ENCODE results near the gene FUBP3. TPM values are rescaled to one million over a fixed set of nuclear protein-coding genes. Genes with fewer than 3 reads are reported as not detected.
A peak's percentile ranks its signal among the peaks of the same experiment; 100 is the strongest.
"Not testable (repeated sequence)": the region's sequence is repeated elsewhere in the genome, so short reads cannot be mapped to it uniquely, and the experiment has no call there.

Gene FUBP3
- total RNA-seq, 6 experiments from 2014 or later, result 60.6 to 65.9 (median 63.1) TPM

DNA sequence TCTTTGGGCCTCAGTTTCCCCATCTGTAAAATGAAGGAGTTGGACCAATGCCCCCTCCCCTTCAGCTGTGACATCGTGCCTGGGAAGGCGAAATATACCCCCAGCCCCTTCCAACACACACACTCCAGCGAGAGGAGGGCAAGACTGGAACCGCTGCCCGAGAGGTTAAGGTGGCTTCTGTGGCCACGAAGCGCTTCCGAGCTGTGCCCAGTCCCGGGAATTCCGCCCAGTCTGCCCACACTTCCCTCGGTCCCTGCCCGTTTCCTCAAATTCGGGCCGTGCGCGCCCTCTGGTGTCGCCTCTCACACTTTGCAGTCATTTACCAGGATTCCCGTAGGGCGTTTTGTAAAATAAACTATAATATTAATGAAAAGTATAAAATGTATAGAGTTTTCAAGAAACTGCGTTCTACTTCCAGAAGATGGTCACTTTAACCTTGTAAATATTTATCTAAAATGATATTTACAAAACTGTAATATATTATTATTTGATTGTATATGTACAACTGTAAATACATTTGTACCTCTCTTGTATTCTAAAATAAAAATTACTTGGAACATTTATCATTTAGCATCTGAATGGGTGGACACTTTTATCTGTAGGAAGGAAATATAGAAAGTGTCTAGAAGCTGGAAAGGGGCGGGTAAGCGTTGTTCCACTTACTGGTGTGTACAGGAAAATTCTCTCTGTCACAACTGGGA lies 103.2 kb downstream of the FUBP3 start:
- TF ChIP-seq, protein P1, sequence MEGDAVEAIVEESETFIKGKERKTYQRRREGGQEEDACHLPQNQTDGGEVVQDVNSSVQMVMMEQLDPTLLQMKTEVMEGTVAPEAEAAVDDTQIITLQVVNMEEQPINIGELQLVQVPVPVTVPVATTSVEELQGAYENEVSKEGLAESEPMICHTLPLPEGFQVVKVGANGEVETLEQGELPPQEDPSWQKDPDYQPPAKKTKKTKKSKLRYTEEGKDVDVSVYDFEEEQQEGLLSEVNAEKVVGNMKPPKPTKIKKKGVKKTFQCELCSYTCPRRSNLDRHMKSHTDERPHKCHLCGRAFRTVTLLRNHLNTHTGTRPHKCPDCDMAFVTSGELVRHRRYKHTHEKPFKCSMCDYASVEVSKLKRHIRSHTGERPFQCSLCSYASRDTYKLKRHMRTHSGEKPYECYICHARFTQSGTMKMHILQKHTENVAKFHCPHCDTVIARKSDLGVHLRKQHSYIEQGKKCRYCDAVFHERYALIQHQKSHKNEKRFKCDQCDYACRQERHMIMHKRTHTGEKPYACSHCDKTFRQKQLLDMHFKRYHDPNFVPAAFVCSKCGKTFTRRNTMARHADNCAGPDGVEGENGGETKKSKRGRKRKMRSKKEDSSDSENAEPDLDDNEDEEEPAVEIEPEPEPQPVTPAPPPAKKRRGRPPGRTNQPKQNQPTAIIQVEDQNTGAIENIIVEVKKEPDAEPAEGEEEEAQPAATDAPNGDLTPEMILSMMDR (IDR thresholded peaks at IDR 0.05), result peak; percentile 89
- peaks cover 8% of the 10 kb centered on the region for H3K4me1 Mint-ChIP-seq (ENCODE audit: low read depth)
- peaks cover 11% of the 10 kb centered on the region for H3K27me3 Mint-ChIP-seq (ENCODE audit: insufficient read depth)
- DNase-seq, result peak; percentile 59
- no peaks in the 10 kb centered on the region for H3K36me3 Mint-ChIP-seq (ENCODE audit: low read depth)
- H3K9me3 Mint-ChIP-seq, result peaks cover 5% of the 10 kb centered on the region; the same call in 1 of the 2 replicates
- peak overlapping the region; percentile 48; the same call in 1 of the 2 replicates for H3K27ac Mint-ChIP-seq
- H3K4me3 Mint-ChIP-seq, result peak overlapping the region; percentile 84

DNA sequence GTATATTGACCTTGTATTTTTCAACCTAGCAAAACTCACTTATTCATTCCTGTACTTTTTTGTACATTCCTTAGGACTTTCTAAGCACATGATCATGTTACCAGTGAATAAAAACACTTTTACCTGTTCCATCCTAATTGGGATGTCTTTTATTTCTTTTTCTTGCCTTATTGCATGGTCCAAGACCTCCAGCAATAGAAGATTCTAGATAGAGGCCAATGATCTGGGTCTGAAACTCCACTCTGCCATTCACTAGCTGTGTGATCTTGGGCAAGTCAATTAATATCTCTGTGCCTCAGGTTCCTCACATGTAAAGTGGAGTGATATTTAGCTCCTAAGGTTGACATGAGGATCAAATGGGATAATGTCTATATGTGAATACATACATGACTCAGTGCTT lies 105.7 kb downstream of the FUBP3 start:
- DNase-seq, result no peak

DNA sequence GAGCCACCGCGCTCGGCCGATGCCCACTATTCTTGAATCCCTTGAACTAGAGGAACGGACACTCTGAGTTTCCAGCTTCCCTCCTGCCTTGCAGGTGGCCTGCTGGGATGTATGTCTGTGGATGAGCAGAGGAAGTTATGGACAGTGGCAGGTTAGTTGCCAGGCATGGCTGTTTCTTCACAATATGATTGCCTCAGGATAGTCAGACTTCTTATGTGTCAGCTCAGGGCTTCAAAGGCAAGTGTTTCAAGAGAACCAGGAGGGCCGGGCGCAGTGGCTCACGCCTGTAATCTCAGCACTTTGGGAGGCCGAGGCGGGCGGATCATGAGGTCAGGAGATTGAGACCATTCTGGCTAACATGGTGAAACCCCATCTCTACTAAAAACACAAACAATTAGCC lies 106.6 kb downstream of the FUBP3 start:
- peaks cover 24% of the 10 kb centered on the region for H3K4me1 Mint-ChIP-seq (ENCODE audit: low read depth)
- H3K27ac Mint-ChIP-seq; H3K36me3 Mint-ChIP-seq (ENCODE audit: low read depth); H3K27me3 Mint-ChIP-seq (ENCODE audit: insufficient read depth); H3K4me3 Mint-ChIP-seq; H3K9me3 Mint-ChIP-seq; DNase-seq: not testable (repeated sequence)

More for the DNA sequence above, 105.7 kb downstream of the FUBP3 start:
- H3K4me3 Mint-ChIP-seq, result no peak overlapping the region
- H3K4me1 Mint-ChIP-seq (ENCODE audit: low read depth), result peaks cover 18% of the 10 kb centered on the region
- no peaks in the 10 kb centered on the region for H3K36me3 Mint-ChIP-seq (ENCODE audit: low read depth)
- TF ChIP-seq, protein P1 (IDR thresholded peaks at IDR 0.05), result no peak
- no peak overlapping the region for H3K27ac Mint-ChIP-seq
- H3K27me3 Mint-ChIP-seq (ENCODE audit: insufficient read depth), result peaks cover 2% of the 10 kb centered on the region
- peaks cover 5% of the 10 kb centered on the region; the same call in 1 of the 2 replicates for H3K9me3 Mint-ChIP-seq

DNA sequence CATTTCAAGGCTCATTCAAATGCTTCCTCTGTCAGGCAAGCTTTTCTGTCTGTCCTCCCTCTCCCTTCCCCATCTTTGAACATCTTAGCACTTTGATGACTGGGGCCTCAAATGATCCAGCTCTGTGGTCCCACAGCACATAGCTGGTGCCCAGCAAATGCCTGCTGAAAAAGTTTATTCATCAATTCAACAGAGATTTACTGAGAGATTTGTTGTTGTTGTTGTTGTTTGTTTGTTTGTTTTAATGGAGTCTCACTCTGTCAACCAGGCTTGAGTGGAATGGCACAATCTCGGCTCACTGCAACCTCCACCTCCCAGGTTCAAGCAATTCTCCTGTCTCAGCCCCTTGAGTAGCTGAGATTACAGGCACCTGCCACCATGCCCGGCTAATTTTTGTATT lies 108.2 kb downstream of the FUBP3 start:
- DNase-seq, result no peak
- H3K4me1 Mint-ChIP-seq (ENCODE audit: low read depth), result peaks cover 17% of the 10 kb centered on the region

More for the DNA sequence above, 108.2 kb downstream of the FUBP3 start:
- Mint-ChIP-seq H3K36me3 (ENCODE audit: low read depth) (no peaks in the 10 kb centered on the region), H3K27ac (no peak overlapping the region), H3K9me3 (peaks cover 5% of the 10 kb centered on the region; the same call in 1 of the 2 replicates), H3K4me3 (no peak overlapping the region), H3K27me3 (ENCODE audit: insufficient read depth) (peaks cover 2% of the 10 kb centered on the region)
- TF ChIP-seq, protein P1 (IDR thresholded peaks at IDR 0.05), result no peak

Small RNAs within 50 kb of the gene (microRNA-seq; reads per million reads assigned to microRNA genes)
- not detected for gene MIR6856

Other genes starting within 250 kb of the FUBP3 start
- gene ASS1, start 134.6 kb upstream of the FUBP3 start, total RNA-seq (2021; fragmentation: NEBNext Ultra II Directional; extraction: Animal tissue kit (Norgen Biotek cat#: 25700)), result 100 to 1,000 TPM in 1 of 6 experiments, 10 to 100 TPM in 5; 48.6 to 103 (median 53.7) TPM
- gene PRDM12, start 85.0 kb downstream of the FUBP3 start, total RNA-seq (2021; fragmentation: NEBNext Ultra II Directional; extraction: Animal tissue kit (Norgen Biotek cat#: 25700)), result under 1 TPM in 3 of 6 experiments, not detected in 3; 0.10 to 0.17 (median 0.12) TPM
- 10 to 100 TPM; 27.8 to 36.7 (median 33.8) TPM for gene EXOSC2, start 114.2 kb downstream of the FUBP3 start, total RNA-seq (2021; fragmentation: NEBNext Ultra II Directional; extraction: Animal tissue kit (Norgen Biotek cat#: 25700))

All from HFFc6 (cell line).